Measurements from ENCODE around the gene SHISA3.

SHISA3 gene

GRCh38 chr4:42390622-42391354 is 6.5 kb upstream of the SHISA3 start:
- DNase-seq (ENCODE audit: insufficient read length, low spot score) (no peak), FAIRE-seq (peak; percentile 55)
- no peak for TF ChIP-seq POLR2A (IDR thresholded peaks at IDR 0.05; ENCODE audit: low read depth, low read length)
- TF ChIP-seq POU2F2 (IDR thresholded peaks at IDR 0.05; ENCODE audit: low read depth, low read length): no peak
- no peak for TF ChIP-seq POLR2AphosphoS5 (IDR thresholded peaks at IDR 0.05; ENCODE audit: low read depth, low read length)
- no peak for TF ChIP-seq SPI1 (IDR thresholded peaks at IDR 0.05; ENCODE audit: low read depth, low read length)
- TF ChIP-seq PAX5 (IDR thresholded peaks at IDR 0.05; ENCODE audit: insufficient read depth, low read length, severe bottlenecking): no peak
- TF ChIP-seq TAF1 (IDR thresholded peaks at IDR 0.05; ENCODE audit: low read depth, low read length): no peak

DNA sequence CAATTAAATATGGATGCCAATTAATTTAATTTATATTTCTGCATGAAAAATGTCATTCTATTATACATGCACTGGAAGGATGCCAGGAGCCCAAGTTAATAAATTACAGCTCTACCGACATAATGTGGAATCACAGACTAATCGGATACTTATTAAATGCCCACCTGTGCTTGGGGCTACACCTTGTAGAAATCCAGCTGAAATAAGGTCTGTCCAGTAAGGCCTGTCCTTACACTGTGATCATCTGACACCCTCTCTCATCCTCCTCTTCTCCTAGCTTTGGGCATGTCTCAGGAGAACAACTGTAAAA is 6.0 kb upstream of the SHISA3 start:
- DNase-seq (ENCODE audit: insufficient read length, low spot score) (no peak), FAIRE-seq (peak; percentile 41)
- TF ChIP-seq POLR2AphosphoS5 (IDR thresholded peaks at IDR 0.05; ENCODE audit: low read depth, low read length): no peak
- TF ChIP-seq POU2F2 (IDR thresholded peaks at IDR 0.05; ENCODE audit: low read depth, low read length): no peak
- no peak for TF ChIP-seq POLR2A (IDR thresholded peaks at IDR 0.05; ENCODE audit: low read depth, low read length)
- no peak for TF ChIP-seq SPI1 (IDR thresholded peaks at IDR 0.05; ENCODE audit: low read depth, low read length)
- no peak for TF ChIP-seq TAF1 (IDR thresholded peaks at IDR 0.05; ENCODE audit: low read depth, low read length)
- no peak for TF ChIP-seq PAX5 (IDR thresholded peaks at IDR 0.05; ENCODE audit: insufficient read depth, low read length, severe bottlenecking)

GRCh38 chr4:42391981-42392380 is 5.3 kb upstream of the SHISA3 start:
- DNase-seq (ENCODE audit: insufficient read length, low spot score) (no peak), FAIRE-seq (peak; percentile 63)
- TF ChIP-seq POLR2A (IDR thresholded peaks at IDR 0.05; ENCODE audit: low read depth, low read length) (no peak), POU2F2 (IDR thresholded peaks at IDR 0.05; ENCODE audit: low read depth, low read length) (no peak), TAF1 (IDR thresholded peaks at IDR 0.05; ENCODE audit: low read depth, low read length) (no peak), PAX5 (IDR thresholded peaks at IDR 0.05; ENCODE audit: insufficient read depth, low read length, severe bottlenecking) (no peak), SPI1 (IDR thresholded peaks at IDR 0.05; ENCODE audit: low read depth, low read length) (no peak), POLR2AphosphoS5 (IDR thresholded peaks at IDR 0.05; ENCODE audit: low read depth, low read length) (no peak)

DNA sequence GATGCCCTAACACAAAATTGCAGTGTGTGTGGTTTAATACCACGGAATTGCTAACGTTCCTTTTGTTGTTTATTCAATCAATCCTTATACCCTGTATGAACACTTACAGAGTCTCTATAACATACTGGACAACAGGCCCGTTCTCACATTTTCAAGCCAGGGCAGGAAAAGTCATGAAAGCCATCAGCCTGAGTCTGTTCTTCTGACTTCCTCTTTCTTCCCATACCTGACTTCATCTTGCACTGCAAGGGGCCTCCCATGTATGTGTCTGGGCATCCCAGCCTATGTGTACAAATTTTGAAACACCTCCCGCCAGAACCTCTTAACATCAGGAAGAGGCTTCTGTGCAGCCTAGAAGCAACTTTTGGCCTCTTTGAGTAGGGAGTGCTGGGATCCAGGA is 4.9 kb upstream of the SHISA3 start:
- peak; percentile 89 for TF ChIP-seq SPI1 (IDR thresholded peaks at IDR 0.05; ENCODE audit: low read depth, low read length)
- no peak for TF ChIP-seq POLR2AphosphoS5 (IDR thresholded peaks at IDR 0.05; ENCODE audit: low read depth, low read length)
- FAIRE-seq (peak; percentile 51), DNase-seq (ENCODE audit: insufficient read length, low spot score) (no peak)

DNA sequence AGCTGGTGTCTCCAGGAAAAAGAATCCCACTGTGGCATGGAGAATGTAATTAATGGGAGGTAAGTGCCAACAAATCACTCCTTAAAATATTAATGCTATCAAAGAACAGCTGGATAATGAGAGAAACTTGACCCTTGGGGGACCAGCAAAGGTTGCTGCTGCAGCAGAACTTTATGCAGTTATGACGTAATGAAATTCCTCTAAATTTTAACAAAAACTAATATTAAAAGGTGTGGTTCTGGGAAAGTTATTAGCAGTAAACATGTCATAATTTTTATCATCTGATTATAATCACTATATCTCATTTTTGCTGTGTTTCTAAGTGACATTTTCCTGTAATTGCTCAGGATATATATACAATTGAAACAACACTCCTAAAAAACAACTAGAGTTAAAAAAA is 1.7 kb upstream of the SHISA3 start:
- FAIRE-seq (no peak), DNase-seq (ENCODE audit: insufficient read length, low spot score) (no peak)
- no peak for TF ChIP-seq POLR2A (IDR thresholded peaks at IDR 0.05; ENCODE audit: low read depth, low read length)
- no peak for TF ChIP-seq SPI1 (IDR thresholded peaks at IDR 0.05; ENCODE audit: low read depth, low read length)
- TF ChIP-seq PAX5 (IDR thresholded peaks at IDR 0.05; ENCODE audit: insufficient read depth, low read length, severe bottlenecking): no peak
- TF ChIP-seq POU2F2 (IDR thresholded peaks at IDR 0.05; ENCODE audit: low read depth, low read length): no peak
- no peak for TF ChIP-seq TAF1 (IDR thresholded peaks at IDR 0.05; ENCODE audit: low read depth, low read length)
- TF ChIP-seq POLR2AphosphoS5 (IDR thresholded peaks at IDR 0.05; ENCODE audit: low read depth, low read length): no peak

GRCh38 chr4:42396361-42396751 is 932 bp upstream of the SHISA3 start:
- FAIRE-seq: no peak
- no peak for DNase-seq (ENCODE audit: insufficient read length, low spot score)
- TF ChIP-seq TAF1 (IDR thresholded peaks at IDR 0.05; ENCODE audit: low read depth, low read length) (no peak), POLR2A (IDR thresholded peaks at IDR 0.05; ENCODE audit: low read depth, low read length) (no peak), POU2F2 (IDR thresholded peaks at IDR 0.05; ENCODE audit: low read depth, low read length) (no peak), SPI1 (IDR thresholded peaks at IDR 0.05; ENCODE audit: low read depth, low read length) (no peak), POLR2AphosphoS5 (IDR thresholded peaks at IDR 0.05; ENCODE audit: low read depth, low read length) (no peak), PAX5 (IDR thresholded peaks at IDR 0.05; ENCODE audit: insufficient read depth, low read length, severe bottlenecking) (no peak)

DNA sequence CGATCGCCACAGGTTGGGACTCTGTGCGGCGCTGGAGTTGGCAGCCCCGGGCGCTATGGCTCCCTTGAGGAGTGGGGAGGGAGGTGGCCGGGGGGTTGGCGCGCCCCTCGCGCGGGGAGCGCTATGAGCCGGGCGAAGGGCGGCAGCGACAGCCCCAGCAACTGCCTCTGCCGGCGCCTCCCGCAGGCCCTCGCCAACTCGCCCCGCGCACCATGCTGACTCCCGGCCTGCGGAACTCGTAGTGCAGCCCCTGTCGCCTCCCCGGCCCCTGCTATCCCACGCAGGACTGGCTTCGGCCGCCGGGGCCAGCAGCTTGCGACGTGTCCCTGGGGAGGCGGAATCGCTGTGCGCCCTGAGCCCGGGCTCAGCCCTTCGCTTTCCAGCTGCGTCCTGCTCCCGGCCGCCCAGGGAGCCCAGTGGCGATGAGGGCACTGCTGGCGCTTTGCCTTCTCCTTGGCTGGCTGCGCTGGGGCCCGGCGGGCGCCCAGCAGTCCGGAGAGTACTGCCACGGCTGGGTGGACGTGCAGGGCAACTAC is 415 bp downstream of the SHISA3 start:
- FAIRE-seq (peak; percentile 45), DNase-seq (ENCODE audit: insufficient read length, low spot score) (peak; percentile 39)
- no peak for TF ChIP-seq POLR2AphosphoS5 (IDR thresholded peaks at IDR 0.05; ENCODE audit: low read depth, low read length)
- TF ChIP-seq POLR2A (IDR thresholded peaks at IDR 0.05; ENCODE audit: low read depth, low read length): no peak
- TF ChIP-seq POU2F2 (IDR thresholded peaks at IDR 0.05; ENCODE audit: low read depth, low read length): no peak
- no peak for TF ChIP-seq SPI1 (IDR thresholded peaks at IDR 0.05; ENCODE audit: low read depth, low read length)

- DNase-seq (ENCODE audit: insufficient read length, low spot score) (peak; percentile 35), FAIRE-seq (peak; percentile 87)
- TF ChIP-seq SPI1 (IDR thresholded peaks at IDR 0.05; ENCODE audit: low read depth, low read length): no peak
- no peak for TF ChIP-seq POLR2AphosphoS5 (IDR thresholded peaks at IDR 0.05; ENCODE audit: low read depth, low read length)
- no peak for TF ChIP-seq TAF1 (IDR thresholded peaks at IDR 0.05; ENCODE audit: low read depth, low read length)
- TF ChIP-seq POLR2A (IDR thresholded peaks at IDR 0.05; ENCODE audit: low read depth, low read length): no peak
- TF ChIP-seq POU2F2 (IDR thresholded peaks at IDR 0.05; ENCODE audit: low read depth, low read length): no peak
- no peak for TF ChIP-seq PAX5 (IDR thresholded peaks at IDR 0.05; ENCODE audit: insufficient read depth, low read length, severe bottlenecking)
Measured at GRCh38 chr4:42398171-42398870, 1.0 kb downstream of the SHISA3 start.

- no peak for DNase-seq (ENCODE audit: insufficient read length, low spot score)
- peak; percentile 9 for FAIRE-seq
- TF ChIP-seq POU2F2 (IDR thresholded peaks at IDR 0.05; ENCODE audit: low read depth, low read length) (no peak), POLR2A (IDR thresholded peaks at IDR 0.05; ENCODE audit: low read depth, low read length) (no peak), SPI1 (IDR thresholded peaks at IDR 0.05; ENCODE audit: low read depth, low read length) (no peak), POLR2AphosphoS5 (IDR thresholded peaks at IDR 0.05; ENCODE audit: low read depth, low read length) (no peak), PAX5 (IDR thresholded peaks at IDR 0.05; ENCODE audit: insufficient read depth, low read length, severe bottlenecking) (no peak), TAF1 (IDR thresholded peaks at IDR 0.05; ENCODE audit: low read depth, low read length) (no peak)
Measured at GRCh38 chr4:42398871-42399331, 1.6 kb downstream of the SHISA3 start.
